ENCODE results near the gene FGFR3. TPM values are rescaled to one million over a fixed set of nuclear protein-coding genes. Genes with fewer than 3 reads are reported as not detected.

Gene FGFR3
- polyA plus RNA-seq, 1 of the 3 experiments (the other 2 are of a cell fraction): 1.1 TPM

DNA sequence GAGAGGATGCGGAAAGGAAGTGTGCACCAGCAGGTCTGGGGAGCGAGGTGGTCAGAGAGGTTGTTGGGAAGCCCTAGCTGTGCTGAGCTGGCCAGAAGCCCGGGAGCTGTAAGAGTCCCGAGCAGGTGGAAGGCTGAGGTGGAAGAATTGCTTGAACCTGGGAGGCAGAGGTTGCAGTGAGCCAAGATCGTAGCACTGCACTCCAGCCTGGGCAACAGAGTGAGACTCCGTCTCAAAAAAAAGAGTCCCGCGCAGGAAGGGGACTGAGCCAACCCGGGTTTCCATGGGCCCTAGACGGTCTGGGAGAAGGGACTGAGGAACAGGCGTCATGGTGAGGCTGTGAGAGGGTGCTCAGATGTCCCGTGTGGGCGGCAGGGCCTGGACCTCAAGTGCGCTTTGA is 12.7 kb upstream of the FGFR3 start (continued):
- no peak for TF ChIP-seq NFIC (IDR thresholded peaks at IDR 0.05; ENCODE audit: borderline replicate concordance)
- TF ChIP-seq NRF1 (IDR thresholded peaks at IDR 0.05; ENCODE audit: low read depth, low read length): no peak
- TF ChIP-seq IRF3 (IDR thresholded peaks at IDR 0.05; ENCODE audit: low read depth, low read length): no peak
- no peak for TF ChIP-seq ELF1 (IDR thresholded peaks at IDR 0.05)
- TF ChIP-seq POLR2AphosphoS5 (IDR thresholded peaks at IDR 0.05; ENCODE audit: low read depth, low read length): no peak
- no peak for TF ChIP-seq TCF12 (IDR thresholded peaks at IDR 0.05)
- TF ChIP-seq MEF2A (IDR thresholded peaks at IDR 0.05; ENCODE audit: borderline replicate concordance, low read depth): no peak
- TF ChIP-seq, protein P1, sequence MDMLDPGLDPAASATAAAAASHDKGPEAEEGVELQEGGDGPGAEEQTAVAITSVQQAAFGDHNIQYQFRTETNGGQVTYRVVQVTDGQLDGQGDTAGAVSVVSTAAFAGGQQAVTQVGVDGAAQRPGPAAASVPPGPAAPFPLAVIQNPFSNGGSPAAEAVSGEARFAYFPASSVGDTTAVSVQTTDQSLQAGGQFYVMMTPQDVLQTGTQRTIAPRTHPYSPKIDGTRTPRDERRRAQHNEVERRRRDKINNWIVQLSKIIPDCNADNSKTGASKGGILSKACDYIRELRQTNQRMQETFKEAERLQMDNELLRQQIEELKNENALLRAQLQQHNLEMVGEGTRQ (IDR thresholded peaks at IDR 0.05; ENCODE audit: borderline replicate concordance, low read depth, low read length): no peak
- TF ChIP-seq MXI1 (IDR thresholded peaks at IDR 0.05; ENCODE audit: low read depth, low read length): no peak
- TF ChIP-seq SMC3 (IDR thresholded peaks at IDR 0.05; ENCODE audit: low read depth, low read length): no peak

DNA sequence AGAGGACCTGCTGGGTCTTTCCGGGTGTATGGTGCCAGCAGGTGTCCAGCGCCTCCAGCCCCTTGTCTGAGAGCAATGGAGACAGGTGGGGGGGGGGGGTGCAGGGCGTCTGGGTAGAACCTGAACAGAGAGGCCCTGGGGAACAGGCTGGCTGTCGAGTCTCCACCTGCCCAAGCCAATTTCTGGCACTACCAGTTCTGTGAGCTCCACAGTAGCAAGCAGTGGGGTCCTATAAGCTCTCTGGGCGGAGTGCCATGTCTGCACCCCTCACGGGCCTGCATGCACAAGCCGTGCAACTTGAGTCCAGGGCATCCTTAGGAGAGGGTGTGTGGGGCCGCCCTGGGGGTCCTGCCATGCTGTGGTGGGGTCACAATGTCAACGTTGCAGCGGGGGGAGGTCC is 10.1 kb upstream of the FGFR3 start:
- POLR2A ChIA-PET: no interaction called here
- Histone ChIP-seq H3K4me3 (ENCODE audit: low read depth in 2 of 2, low read length in 1 of 2) (no peak overlapping the region), H3K4me1 (ENCODE audit: control insufficient read depth in 1 of 2, insufficient read depth in 2 of 2, low read depth in 1 of 2, low read length in 1 of 2) (peaks cover 0 to 17% of the 10 kb centered on the region in 2 experiments; a peak in 1 of 4 replicates), H3K9ac (no peak overlapping the region), H3K27ac (ENCODE audit: low read depth in 2 of 2, low read length in 1 of 2) (no peak overlapping the region), H3K27me3 (ENCODE audit: insufficient read depth) (no peaks in the 10 kb centered on the region), H3F3A (replicated peaks; ENCODE audit: insufficient read depth) (no peaks in the 10 kb centered on the region), H3K36me3 (replicated peaks in 1 of 2; ENCODE audit: control insufficient read depth in 1 of 2, insufficient read depth in 2 of 2, low read length in 1 of 2) (no peaks in the 10 kb centered on the region), H4K20me1 (ENCODE audit: insufficient read depth) (no peaks in the 10 kb centered on the region), H3K79me2 (ENCODE audit: insufficient read depth) (no peaks in the 10 kb centered on the region), H2AFZ (ENCODE audit: low read depth) (no peak overlapping the region), H3K4me2 (no peak overlapping the region), H3K9me2 (no peaks in the 10 kb centered on the region), H3K9me3 (no peaks in the 10 kb centered on the region)
- WGBS (ENCODE audit: low lambda C conversion rate): 55% methylated on average over 6 of the region's 10 CpGs
- TF ChIP-seq JUND (IDR thresholded peaks at IDR 0.05): no peak
- no peak for TF ChIP-seq EP300 (IDR thresholded peaks at IDR 0.05; ENCODE audit: borderline replicate concordance in 1 of 2, low read depth in 1 of 2, low read length in 1 of 2)
- TF ChIP-seq NFIC (IDR thresholded peaks at IDR 0.05; ENCODE audit: borderline replicate concordance): no peak
- TF ChIP-seq TEAD4 (IDR thresholded peaks at IDR 0.05; ENCODE audit: borderline replicate concordance, insufficient read depth): no peak
- no peak for TF ChIP-seq TCF12 (IDR thresholded peaks at IDR 0.05)
- no peak for TF ChIP-seq RAD21 (IDR thresholded peaks at IDR 0.05; ENCODE audit: low read length)
- TF ChIP-seq TAF1 (IDR thresholded peaks at IDR 0.05; ENCODE audit: borderline replicate concordance, low read depth, low read length): no peak
- TF ChIP-seq MEF2A (IDR thresholded peaks at IDR 0.05; ENCODE audit: borderline replicate concordance, low read depth): no peak
- TF ChIP-seq RFX5 (IDR thresholded peaks at IDR 0.05; ENCODE audit: low read length): no peak
- TF ChIP-seq, protein P2, sequence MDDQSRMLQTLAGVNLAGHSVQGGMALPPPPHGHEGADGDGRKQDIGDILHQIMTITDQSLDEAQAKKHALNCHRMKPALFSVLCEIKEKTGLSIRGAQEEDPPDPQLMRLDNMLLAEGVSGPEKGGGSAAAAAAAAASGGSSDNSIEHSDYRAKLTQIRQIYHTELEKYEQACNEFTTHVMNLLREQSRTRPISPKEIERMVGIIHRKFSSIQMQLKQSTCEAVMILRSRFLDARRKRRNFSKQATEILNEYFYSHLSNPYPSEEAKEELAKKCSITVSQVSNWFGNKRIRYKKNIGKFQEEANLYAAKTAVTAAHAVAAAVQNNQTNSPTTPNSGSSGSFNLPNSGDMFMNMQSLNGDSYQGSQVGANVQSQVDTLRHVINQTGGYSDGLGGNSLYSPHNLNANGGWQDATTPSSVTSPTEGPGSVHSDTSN (IDR thresholded peaks at IDR 0.05): no peak
- no peak for TF ChIP-seq GABPA (IDR thresholded peaks at IDR 0.05; ENCODE audit: low read depth)
- no peak for DNase-seq
- CTCF ChIA-PET: interaction anchor here (2.7 to 5.0 kb wide), 4 partner anchors 11 to 35 kb away, joined by 14 to 29 read pairs (median 22); partner anchors contain the start of gene FGFR3

All from SK-N-SH (cell line).